NCI-H69 (cell line): ENCODE measurements around the gene PDK1.
"Not testable (repeated sequence)": the region's sequence is repeated elsewhere in the genome, so short reads cannot be mapped to it uniquely, and the experiment has no call there.

Source experiments
- DNase-seq: peaks from one replicate; lab custom pipeline; 2025; lab: John Stamatoyannopoulos, UW

Gene PDK1

GRCh38 chr2:172552547-172553291 lies 3.2 kb upstream of the PDK1 start:
- DNase-seq: peak; percentile 2

- peak; percentile 11 for DNase-seq
Observed at GRCh38 chr2:172554352-172555271, 1.3 kb upstream of the PDK1 start.

- DNase-seq: no peak
Observed at GRCh38 chr2:172555272-172555521, 693 bp upstream of the PDK1 start.

GRCh38 chr2:172556284-172557033 lies 569 bp downstream of the PDK1 start:
- peak; percentile 81 for DNase-seq

DNA sequence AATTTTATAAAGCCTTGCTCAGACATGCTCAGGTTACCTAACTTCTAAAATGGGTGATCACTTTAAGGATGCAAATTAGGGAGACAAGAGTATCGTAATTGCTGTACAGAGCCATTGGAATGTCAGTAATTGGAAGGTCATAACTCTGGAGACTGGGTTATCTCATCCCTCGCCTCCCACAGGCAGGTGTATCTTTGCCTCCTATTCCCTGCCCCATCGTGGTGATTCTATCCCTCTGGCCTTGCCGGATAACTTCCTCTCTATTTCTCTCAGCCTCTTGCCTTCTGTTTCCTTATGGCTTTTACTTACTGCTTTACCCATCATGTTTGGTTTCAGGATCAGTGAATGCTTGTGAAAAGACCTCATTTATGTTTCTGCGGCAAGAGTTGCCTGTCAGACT lies 2.5 kb downstream of the PDK1 start:
- no peak for DNase-seq

DNA sequence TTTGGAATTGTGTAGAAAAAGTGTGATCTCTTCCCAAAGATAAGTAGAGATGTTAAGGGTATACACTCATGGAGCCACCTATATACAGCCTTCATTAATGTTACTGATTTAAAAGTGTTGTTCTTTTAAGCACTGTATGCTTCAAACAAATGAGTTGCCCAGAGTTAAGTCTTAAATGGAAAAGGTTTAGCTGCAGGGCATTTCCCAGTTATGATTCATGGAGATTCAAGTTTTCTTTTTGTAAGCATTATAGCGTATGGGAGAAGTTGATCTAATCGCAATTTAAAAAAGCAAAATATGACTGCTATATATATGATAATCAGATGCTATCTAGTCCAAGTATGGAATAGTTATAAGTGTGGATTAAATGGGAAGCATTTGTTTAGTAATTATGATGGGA lies 4.8 kb downstream of the PDK1 start:
- no peak for DNase-seq

DNA sequence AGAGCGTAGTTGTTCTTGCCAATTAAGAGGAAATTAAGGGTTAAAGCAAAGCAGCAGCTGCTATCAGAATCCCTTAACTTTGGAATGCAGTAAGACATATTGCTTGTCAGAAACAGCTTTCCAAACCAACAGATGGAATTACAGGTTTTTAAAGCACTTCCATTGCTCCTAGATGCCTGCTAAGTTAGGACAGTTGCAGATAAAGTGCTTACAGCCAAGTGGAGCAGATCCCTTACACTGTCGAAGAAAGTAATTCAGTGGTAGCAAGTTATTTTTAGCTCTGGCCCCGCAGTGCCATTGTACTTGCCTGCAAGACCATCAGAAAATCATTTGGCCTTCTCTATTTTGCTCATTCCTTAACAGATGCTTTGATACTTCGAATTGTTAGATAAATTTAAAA lies 5.4 kb downstream of the PDK1 start:
- no peak for DNase-seq

DNA sequence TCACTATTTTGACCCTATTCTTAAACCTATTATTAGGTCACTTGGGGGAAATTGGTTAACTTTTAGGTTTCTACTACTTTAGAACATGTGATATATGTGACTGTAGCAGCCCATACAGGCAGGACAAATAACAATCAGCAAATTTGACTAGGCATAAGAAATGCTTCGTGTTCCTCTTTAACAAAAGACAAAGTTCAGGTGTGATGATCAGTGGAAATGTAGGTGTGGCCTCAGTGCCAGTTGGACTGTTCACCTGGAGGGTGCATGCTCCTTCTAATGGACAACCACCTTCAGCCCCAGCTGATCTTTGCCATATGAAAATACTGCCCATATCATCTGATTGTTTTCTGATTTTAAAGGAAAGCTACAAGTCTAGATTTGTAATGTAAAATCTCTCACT lies 6.4 kb downstream of the PDK1 start:
- DNase-seq: no peak

- peak; percentile 27 for DNase-seq
Observed at GRCh38 chr2:172564376-172564775, 8.5 kb downstream of the PDK1 start.

DNA sequence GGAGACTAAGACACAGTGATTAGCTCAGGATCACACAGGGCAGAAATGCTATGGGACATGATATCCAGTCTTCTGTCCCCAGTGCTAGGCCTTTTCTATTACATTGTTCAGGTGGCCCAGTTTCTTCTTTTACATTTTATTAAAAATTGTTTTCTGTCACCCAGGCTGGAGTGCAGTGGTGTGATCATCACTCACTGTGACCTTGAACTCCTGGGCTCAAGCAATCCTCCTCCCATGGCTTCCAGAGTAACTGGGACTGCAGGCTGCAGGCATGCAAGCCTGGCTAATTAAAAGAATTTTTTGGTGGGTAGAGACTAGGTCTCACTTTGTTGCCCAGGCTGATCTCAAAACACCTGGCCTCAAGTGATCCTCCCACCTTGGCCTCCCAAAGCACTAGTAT lies 15.4 kb downstream of the PDK1 start:
- DNase-seq: peak; percentile 71

DNA sequence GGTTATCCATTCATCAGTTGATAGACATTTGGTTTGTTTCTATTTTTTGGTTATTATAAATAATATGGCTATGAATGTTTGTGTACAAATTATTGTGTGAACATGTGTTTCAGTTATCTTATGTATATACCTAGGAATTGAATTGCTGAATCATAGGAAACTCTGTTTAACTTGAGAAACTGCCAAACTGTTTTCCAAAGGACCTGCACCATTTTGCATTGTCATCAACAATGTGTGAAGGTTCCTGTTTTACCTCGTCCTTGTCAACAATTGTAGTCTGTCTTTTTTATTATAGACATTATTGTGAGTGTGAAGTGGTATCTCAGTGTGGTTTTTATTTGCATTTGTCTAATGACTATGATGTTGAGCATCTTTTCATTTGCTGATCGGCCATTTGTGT lies 17.1 kb downstream of the PDK1 start:
- DNase-seq: no peak

DNA sequence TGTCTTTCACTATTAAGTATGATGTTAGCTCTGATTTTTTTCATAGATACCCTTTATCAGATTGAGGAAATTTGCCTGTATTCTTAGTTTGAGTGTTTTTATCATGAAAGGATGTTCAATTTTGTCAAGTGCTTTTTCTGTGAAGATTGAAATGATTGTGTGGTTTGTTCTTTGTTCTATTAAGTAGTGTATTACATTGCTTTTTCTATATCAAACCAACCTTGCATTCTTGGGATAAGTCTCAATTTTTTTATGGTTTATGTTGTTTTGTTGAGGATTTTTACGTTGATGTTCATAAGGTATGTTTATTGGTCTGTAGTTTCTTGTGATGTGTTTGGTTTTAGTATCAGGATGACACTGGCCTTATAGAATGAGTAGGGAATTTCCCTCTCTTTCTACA lies 19.1 kb downstream of the PDK1 start:
- DNase-seq: no peak

- DNase-seq: no peak
Observed at GRCh38 chr2:172578054-172578453, 22.2 kb downstream of the PDK1 start.

- no peak for DNase-seq
Observed at GRCh38 chr2:172578860-172579512, 23.1 kb downstream of the PDK1 start.

- DNase-seq: no peak
Observed at GRCh38 chr2:172580544-172580943, 24.7 kb downstream of the PDK1 start.

- no peak for DNase-seq
Observed at GRCh38 chr2:172582656-172583055, 26.8 kb downstream of the PDK1 start.

DNA sequence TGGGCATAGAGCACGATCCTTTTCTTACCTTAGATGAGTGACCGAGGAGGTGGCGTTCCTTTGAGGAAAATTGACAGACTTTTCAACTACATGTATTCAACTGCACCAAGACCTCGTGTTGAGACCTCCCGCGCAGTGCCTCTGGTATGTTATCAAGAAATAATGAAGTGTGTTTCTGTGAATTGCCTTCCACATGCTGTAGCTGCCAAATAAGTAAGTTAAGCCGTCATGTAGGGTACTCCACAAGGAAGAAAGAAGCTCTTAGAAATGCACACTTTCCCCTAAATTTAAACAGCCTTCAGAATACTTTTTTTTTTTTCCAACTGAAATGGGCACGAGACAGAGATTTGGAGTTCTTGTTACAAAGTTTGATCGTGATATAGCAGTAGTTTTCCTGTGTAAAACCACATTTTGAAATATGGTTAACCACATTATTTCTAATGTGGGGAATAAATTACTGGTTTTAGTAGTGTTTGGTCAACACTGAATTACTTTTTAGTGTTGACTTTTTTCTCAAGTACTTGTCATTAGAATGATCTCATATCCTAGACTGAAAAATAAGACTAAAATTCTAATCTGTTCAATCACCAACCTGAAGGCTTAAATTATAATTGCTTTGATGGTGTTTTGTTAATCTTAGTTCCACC lies 30.5 kb downstream of the PDK1 start:
- no peak for DNase-seq

DNA sequence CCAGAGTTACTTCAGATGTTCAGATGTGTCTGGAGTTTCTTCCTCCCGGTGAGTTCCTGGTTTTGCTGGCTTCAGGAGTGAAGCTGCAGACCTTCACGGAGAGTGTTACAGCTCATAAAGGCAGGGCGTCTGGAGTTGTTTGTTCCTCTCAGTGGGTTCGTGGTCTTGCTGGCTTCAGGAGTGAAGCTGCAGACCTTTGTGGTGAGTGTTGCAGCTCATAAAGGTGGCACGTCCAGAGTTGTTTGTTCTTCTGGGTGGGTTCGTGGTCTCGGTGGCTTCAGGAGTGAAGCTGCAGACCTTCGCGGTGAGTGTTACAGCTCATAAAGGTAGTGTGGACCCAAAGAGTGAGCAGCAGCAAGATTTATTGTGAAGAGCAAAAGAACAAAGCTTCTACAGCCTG lies 31.3 kb downstream of the PDK1 start:
- not testable (repeated sequence) for DNase-seq

- no peak for DNase-seq
Observed at GRCh38 chr2:172588931-172589330, 33.0 kb downstream of the PDK1 start.

DNA sequence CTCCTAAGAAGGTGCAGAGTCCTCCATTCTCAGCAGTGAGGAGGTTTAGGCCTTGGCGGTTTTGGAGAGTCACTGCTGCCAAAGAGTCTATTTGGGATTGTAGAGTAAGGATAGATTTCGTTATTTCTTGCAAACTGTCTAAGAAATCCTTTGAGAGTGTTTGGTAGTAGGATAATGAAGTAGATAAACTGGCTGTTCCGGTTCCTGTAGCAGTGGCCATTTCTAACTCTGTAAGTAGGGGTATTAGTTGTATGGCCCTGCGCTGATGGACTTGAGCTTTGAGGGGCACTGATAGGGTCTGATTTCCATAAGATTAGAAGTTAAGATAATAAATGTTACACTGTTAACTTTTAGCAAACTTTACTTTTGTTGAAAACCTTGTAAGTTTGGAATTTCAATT lies 35.5 kb downstream of the PDK1 start:
- DNase-seq: not testable (repeated sequence)

DNA sequence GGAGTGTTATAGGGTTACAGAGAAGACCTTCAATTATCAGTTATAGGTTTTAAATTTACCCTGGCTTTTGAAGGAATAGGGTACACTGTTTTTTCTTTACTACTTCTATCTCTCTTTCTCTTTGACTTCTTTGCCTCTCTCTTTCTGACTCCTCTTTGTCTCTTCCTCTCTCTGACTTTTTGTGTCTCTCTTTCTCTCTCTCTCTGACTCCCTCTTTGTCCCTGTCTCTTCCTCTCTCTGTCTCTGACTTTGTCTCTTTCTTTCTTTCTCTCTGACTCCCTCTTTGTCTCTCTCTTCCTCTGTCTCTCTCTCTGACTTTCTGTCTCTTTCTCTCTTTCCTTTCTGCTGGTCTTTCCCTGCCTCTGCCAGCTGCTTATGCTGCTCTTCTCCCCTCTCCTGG lies 36.3 kb downstream of the PDK1 start:
- DNase-seq: not testable (repeated sequence)

GRCh38 chr2:172596776-172597175 lies 40.9 kb downstream of the PDK1 start:
- peak; percentile 34 for DNase-seq
